ENCODE results near the gene PDE2A. TPM values are rescaled to one million over a fixed set of nuclear protein-coding genes. Genes with fewer than 3 reads are reported as not detected.

Gene PDE2A
- total RNA-seq: 2.1 and 2.6 TPM in 2 replicates

DNA sequence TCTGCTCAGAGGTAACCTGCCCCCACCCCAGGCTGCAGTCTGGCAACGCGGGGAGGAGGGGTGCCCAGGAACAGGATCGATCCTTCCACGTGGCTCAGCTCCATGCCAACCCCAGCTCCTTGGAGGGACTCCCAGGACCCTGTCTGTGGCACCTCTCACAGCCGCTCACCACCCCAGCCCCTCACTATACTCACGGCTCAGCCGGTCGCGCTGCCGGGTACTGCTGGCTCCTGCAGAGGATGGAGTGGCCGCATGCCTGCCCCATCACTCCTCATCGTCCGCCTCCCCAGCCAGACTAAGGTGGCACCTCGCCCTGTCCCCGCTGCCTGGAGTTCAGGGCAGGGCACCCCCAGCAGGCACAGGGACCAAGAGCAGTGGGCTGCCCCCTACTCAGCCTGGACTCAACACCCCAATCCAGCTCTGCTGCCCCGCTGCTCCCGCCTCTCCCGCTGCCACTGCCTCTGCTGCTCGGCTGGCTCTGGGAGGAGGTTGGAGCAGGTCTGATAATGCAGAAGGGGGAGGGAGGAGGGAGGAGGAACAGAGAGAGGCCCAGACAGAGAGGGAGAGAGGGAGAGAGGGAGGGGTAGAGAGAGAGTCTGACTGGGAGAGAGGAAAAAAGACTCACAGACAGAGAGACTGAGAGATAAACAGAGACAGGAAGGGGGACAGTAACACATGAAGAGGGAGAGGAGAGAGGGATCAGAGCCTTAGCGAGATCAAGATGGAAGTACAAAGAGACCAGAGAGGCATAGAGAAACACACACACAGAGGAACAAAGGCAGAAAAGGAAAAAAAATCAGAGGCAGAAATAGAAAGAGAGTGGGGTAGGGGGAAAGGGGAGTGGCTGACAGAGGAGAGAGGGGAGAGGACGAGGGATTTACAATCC, at the start of gene PDE2A:
PDE2A (minus strand) TSS at position 480 of the 886 bp plus-strand sequence; CDS start at position 265, 215 bp downstream.

Other genes starting within 250 kb of the PDE2A start
- gene CLPB, start 239.9 kb downstream of the PDE2A start, total RNA-seq: 31.8 and 48.9 TPM in 2 replicates
- 55.0 and 147 TPM in 2 replicates for gene ARAP1, start 78.0 kb upstream of the PDE2A start, total RNA-seq
- 142 and 145 TPM in 2 replicates for gene STARD10, start 119.6 kb upstream of the PDE2A start, total RNA-seq
- 5.5 TPM in 2 replicates for gene ATG16L2, start 140.0 kb upstream of the PDE2A start, total RNA-seq